ENCODE data around the gene ARSA.
"Not testable (repeated sequence)": the region's sequence is repeated elsewhere in the genome, so short reads cannot be mapped to it uniquely, and the experiment has no call there.

GRCh38 chr22:50643021-50643820, 15.3 kb upstream of the ARSA start:
- not testable (repeated sequence) for TF ChIP-seq POLR2A (IDR thresholded peaks at IDR 0.05; ENCODE audit: extremely low read depth, insufficient read length); MAX (IDR thresholded peaks at IDR 0.05; ENCODE audit: low read depth, low read length)
